AG04450 (cell line): ENCODE results near the gene TSPOAP1. TPM values are rescaled to one million over a fixed set of nuclear protein-coding genes. Genes with fewer than 3 reads are reported as not detected.

Experiments
- CTCF ChIA-PET: fragments of 300-600, 350-600 bp; formaldehyde crosslinking; extraction: SDS; loops from one replicate; lab custom pipeline; 2022; ENCODE audit warnings: antibody characterized with exemption, inconsistent platforms; lab: Charles Lee
- POLR2A ChIA-PET: fragments of 350-600 bp; formaldehyde crosslinking; extraction: SDS; loops from one replicate; lab custom pipeline; 2021; ENCODE audit warnings: antibody characterized with exemption, inconsistent platforms; lab: Yijun Ruan, JAX
- DNase-seq: peaks from one replicate; pipeline ENCODE4 v3.0.0-alpha.2; 2011; ENCODE audit warnings: low read depth, low spot score
- H3K27ac ChIP-seq: one replicate; pipeline ENCODE4 v1.5.1; 2012; ENCODE audit warnings: low read depth, low read length, control low read depth
- H3K27me3 ChIP-seq: one replicate; pipeline ENCODE4 v1.6.0; 2012; ENCODE audit warnings: low read length; ENCODE audit not compliant: control insufficient read depth, insufficient read depth
- H3K4me3 ChIP-seq: 2 replicates; pipeline ENCODE4 v1.5.1; 2011; ENCODE audit warnings: mild to moderate bottlenecking, low read depth, low read length, control low read depth
- H3K9me3 ChIP-seq: 2 replicates; pipeline ENCODE4 v1.5.1; 2012; ENCODE audit warnings: low read length; ENCODE audit not compliant: control insufficient read depth, insufficient read depth
- CTCF ChIP-seq: IDR thresholded peaks from 2 replicates; pipeline ENCODE4 v1.5.1; 2011; ENCODE audit warnings: low read depth, low read length, control low read depth, inconsistent platforms
- polyA plus RNA-seq: library from polyadenylated mRNA; depleted of rRNA; stranded (reverse); fragments of >200 nt; gene quantifications from 2 replicates; pipeline ENCODE4 v1.2.3, GENCODE V29; 2011

TSPOAP1 gene
- polyA plus RNA-seq, 1 experiment: 1.7 TPM

DNA sequence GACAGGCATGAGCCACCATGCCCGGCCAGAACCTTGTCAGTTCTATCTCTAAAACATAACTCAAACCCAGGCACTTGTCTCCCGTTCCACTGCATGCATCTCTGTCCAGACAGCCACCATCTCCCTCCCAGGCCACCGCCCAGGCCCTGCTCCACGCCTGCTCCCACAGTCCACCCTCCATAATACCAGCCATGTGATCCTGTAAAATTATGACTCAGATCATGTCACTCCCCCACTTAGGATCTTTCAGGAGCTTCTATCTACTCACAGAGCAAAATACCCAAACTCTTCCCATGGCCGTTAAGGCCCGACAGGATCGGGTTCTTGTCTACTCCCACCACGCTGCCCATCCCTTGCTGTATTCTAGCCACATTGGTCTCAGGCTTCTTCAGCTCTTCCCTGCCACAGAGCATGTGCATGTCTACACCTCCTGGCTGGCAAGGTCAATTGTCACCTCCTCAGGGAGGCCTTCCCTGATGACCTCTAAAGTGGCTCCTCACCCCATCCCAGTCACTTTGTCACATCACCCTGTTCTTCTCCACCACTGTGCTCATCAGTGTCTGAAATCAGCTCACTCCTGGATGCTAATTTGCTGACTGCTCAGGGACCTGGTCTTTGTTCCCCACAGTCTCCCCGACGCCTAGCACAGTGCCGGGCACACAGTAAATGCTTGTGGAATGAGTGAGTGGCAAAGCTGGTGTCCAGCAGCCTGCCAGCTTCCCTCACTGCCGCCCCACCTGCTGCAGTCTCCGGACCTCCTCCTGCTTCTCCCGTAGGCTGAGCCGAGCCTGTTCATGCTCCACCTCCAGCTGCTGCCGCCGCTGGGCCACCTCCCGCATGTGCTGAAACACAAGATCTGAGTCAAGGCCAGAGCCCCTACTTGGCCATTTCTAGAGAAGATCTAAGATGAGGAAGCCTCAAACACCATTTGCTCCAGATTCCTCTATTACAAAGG, 6.7 kb downstream of the TSPOAP1 start:
- ChIA-PET POLR2A (interaction anchor here (1.7 kb wide), 1 partner anchor 31 kb away, joined by 7 read pairs; the partner anchor contains the start of gene SUPT4H1), CTCF (interaction anchor here (0.9 to 1.1 kb wide), 2 partner anchors 18 to 96 kb away, joined by 3 to 4 read pairs; partner anchors contain the start of gene RNF43)
- no peak for DNase-seq
- H3K4me3 ChIP-seq: no peak overlapping the region
- no peak for TF ChIP-seq CTCF
- H3K9me3 ChIP-seq: no peaks in the 10 kb centered on the region
- H3K27ac ChIP-seq: no peak overlapping the region
- peaks cover 2% of the 10 kb centered on the region for H3K27me3 ChIP-seq

DNA sequence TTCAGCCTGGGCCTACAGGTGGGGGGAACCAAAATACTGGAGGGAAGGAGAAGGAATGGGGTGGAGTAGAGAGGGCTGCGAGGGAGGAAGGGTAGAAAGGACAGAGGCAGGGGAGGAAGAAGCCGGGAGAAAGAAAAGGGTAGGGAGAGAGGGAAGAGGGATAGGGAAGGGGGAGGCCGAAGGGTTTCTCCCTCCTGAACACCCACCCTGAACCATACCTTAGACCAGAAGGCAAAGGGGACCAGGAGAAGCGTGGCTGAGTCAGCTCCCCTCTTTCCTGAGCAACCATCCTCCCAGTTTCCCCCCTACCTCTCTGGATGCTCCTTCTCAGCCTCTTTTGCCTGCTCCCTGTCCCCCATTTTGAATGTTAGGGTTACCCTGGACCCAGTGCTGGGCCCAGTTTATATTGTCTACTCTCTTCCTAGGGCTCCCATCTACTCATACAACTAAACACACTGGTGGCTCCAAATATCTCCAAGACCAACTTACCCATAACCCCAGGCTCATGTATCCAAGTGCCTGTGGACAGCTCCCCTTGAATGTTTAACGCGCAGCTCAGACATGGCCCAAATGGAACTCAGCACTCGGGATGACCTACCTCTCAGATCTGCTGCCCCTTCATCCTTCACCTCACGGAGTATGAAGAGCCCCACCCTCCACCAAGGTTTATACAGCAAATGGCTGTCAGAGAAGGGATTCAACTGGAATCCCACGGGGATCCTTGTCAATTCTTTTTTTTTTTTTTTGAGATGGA, 7.8 kb downstream of the TSPOAP1 start:
- CTCF ChIA-PET: interaction anchor here (0.9 kb wide), 1 partner anchor 19 kb away, joined by 3 read pairs; no protein-coding TSS in a partner anchor
- H3K4me3 ChIP-seq: no peak overlapping the region
- H3K9me3 ChIP-seq: no peaks in the 10 kb centered on the region
- H3K27me3 ChIP-seq: peaks cover 2% of the 10 kb centered on the region
- TF ChIP-seq CTCF: no peak
- POLR2A ChIA-PET: no interaction called here
- no peak overlapping the region for H3K27ac ChIP-seq
- DNase-seq: no peak

DNA sequence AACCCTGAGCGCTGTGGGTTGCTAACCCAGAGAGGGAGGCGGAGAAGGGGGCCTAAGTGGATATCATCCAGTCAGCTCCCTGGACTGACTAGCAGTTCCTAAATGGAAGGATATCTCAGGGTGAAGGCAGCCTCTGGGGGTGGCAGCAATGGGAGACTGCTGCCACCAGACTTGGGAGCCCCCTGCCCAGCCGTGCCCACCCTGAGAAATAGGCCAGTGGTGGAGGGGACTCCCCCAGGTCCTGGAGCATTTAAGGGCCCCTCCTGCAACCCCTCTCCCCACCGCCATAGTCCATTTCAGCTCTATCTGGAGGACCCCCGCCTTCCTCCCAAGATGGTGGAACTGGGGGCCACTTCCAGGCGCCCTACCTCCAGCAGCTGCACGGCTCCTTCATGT, 8.4 kb downstream of the TSPOAP1 start:
- Histone ChIP-seq H3K27me3 (peaks cover 2% of the 10 kb centered on the region), H3K9me3 (no peaks in the 10 kb centered on the region), H3K27ac (no peak overlapping the region), H3K4me3 (no peak overlapping the region)
- no peak for DNase-seq
- TF ChIP-seq CTCF: no peak
- ChIA-PET CTCF (no interaction called here), POLR2A (no interaction called here)

DNA sequence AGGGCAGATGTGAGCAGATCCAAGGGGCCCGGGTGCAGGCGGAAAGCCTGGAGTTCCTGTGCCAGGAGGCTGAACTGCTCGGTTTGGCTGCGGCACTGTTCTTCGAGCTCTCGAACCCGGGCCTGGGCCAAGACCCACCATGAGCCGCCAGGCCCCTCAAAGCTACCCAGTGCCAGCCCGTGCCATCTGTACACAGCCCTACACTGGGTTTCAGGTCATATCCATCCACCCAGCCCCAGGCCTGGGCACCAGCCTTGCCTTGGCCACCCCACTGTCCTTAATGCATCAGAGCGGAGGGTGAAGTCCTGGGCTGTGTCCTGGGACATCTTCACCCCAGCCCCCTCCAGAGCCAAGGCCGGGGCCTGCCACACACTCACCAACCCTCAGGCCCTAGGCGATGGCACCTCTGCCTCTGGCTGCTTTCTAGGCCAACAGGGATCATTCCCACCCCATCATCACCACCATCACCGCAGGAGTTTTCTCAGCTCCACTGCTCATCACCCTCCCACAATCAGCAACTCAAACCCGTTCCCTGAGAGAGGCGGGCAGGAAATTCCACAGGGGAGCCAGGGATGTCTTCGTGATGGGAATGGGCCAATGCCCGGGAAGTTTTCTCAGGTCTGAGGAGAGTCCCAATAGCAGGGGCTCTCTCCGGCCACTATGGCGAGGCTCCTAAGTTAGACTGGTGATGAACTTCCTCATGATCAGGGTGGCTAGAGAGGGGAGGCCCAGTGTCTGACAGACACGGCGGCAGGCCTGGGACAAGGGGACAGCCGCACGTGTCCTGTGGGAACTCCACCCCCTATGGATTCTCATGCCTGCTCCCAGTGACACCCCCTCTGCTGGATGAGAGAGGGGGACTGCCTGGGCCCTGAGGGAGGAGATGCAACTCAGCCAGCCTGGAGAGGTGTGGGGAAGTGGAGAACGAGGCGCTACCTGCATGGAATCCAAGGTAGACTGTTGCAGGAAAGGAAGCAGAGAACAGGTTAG, 9.1 kb downstream of the TSPOAP1 start:
- CTCF ChIA-PET: interaction anchor here (2.4 to 6.5 kb wide), 2 partner anchors 33 to 100 kb away, joined by 25 to 107 read pairs; partner anchors contain the start of genes RNF43 and SUPT4H1

More for the DNA sequence above, 9.1 kb downstream of the TSPOAP1 start:
- TF ChIP-seq CTCF: no peak
- Histone ChIP-seq H3K4me3 (no peak overlapping the region), H3K27me3 (peaks cover 2% of the 10 kb centered on the region), H3K9me3 (no peaks in the 10 kb centered on the region), H3K27ac (no peak overlapping the region)
- POLR2A ChIA-PET: no interaction called here
- no peak for DNase-seq
